Large intestine (tissue), 3 donors: ENCODE data around the gene MALL. TPM values are rescaled to one million over a fixed set of nuclear protein-coding genes. Genes with fewer than 3 reads are reported as not detected.
"Not testable (repeated sequence)": the region's sequence is repeated elsewhere in the genome, so short reads cannot be mapped to it uniquely, and the experiment has no call there.

Experiments
- DNase-seq, 2 donors: peaks; one replicate each; pipeline versions ENCODE4 v3.0.0 to v3.0.0-alpha.2; 2013
- H3K27ac ChIP-seq: one replicate; pipeline ENCODE4 v1.5.1; 2013; ENCODE audit warnings: low read length
- H3K27me3 ChIP-seq: 2 replicates; pipeline ENCODE4 v1.6.1; 2013; ENCODE audit warnings: low read length; ENCODE audit not compliant: control insufficient read depth, insufficient read depth
- H3K36me3 ChIP-seq: 2 replicates; pipeline ENCODE4 v1.6.1; 2013; ENCODE audit warnings: low read length; ENCODE audit not compliant: control insufficient read depth, insufficient read depth
- H3K4me1 ChIP-seq: one replicate; pipeline ENCODE4 v1.6.1; 2013; ENCODE audit warnings: low read length; ENCODE audit not compliant: control insufficient read depth, insufficient read depth
- H3K4me3 ChIP-seq: one replicate; pipeline ENCODE4 v1.5.1; 2013; ENCODE audit warnings: low read length
- H3K9me3 ChIP-seq: one replicate; pipeline ENCODE4 v1.6.1; 2013; ENCODE audit warnings: mild to moderate bottlenecking, low read depth, low read length, moderate library complexity; ENCODE audit not compliant: control insufficient read depth
- WGBS: methylation state at CpG from one replicate; pipeline ENCODE4 v1.1.5; 2013; ENCODE audit warnings: low lambda C conversion rate; ENCODE audit not compliant: insufficient coverage; 5-methylcytosine and 5-hydroxymethylcytosine counted together
- polyA plus RNA-seq: library from polyadenylated mRNA; unstranded; fragments of 120-200 nt; gene quantifications from one replicate; pipeline ENCODE4 v1.2.1, GENCODE V29; 2013

MALL gene
- polyA plus RNA-seq, 1 donor = 147 TPM

GRCh38 chr2:110121592-110121991, 6.0 kb upstream of the MALL start:
- no peak overlapping the region for H3K4me3 ChIP-seq
- H3K9me3 ChIP-seq = no peaks in the 10 kb centered on the region
- WGBS = no CpG with 5 or more reads among the region's 3 CpGs
- H3K4me1 ChIP-seq = peaks cover 24% of the 10 kb centered on the region
- H3K36me3 ChIP-seq = no peaks in the 10 kb centered on the region
- DNase-seq = no peak
- no peak overlapping the region for H3K27ac ChIP-seq
- H3K27me3 ChIP-seq = peaks cover 4% of the 10 kb centered on the region

GRCh38 chr2:110121052-110121334, 5.4 kb upstream of the MALL start:
- H3K4me1 ChIP-seq = peaks cover 30% of the 10 kb centered on the region
- no peaks in the 10 kb centered on the region for H3K36me3 ChIP-seq
- H3K4me3 ChIP-seq = no peak overlapping the region
- no peak overlapping the region for H3K27ac ChIP-seq
- DNase-seq = no peak
- H3K27me3 ChIP-seq = peaks cover 9% of the 10 kb centered on the region
- WGBS = 83% methylated on average over 1 of the region's 2 CpGs
- H3K9me3 ChIP-seq = no peaks in the 10 kb centered on the region

- peak in 1 of 2 donors; percentile 73 for DNase-seq
Measured at GRCh38 chr2:110120171-110121051, 4.8 kb upstream of the MALL start.

DNA sequence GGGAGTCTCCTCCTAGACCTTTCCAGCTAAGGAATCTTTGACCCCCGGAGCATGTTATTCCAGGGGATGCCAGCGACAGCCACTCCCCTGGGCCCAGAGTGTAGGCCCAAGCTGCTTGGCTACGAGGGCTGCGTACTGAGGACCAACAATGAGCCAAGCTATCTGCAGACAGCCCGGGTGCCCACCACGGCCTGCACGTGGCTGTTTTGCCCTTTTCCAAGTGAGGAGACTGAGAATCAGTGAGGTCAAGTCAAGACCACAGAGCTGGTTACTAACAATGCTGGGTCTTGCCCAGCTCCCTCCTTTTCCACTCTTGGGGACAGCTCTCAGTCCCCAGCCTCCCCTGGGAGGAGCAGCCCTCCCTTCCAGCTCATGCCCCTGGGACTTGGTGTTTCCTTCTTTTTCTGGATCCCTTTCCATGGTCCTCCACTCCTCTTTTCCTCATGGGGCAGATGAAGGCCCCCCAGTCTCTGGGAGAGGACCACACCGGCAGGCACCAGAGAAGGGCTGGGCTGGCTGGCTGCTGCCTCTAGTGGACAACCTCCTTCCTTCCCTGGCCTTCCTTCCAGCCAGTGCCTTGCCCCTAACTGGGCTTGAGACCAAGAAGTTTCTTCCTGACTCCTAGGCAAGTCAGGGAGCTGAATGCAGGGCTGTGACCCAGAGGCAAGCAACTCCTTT, 550 bp upstream of the MALL start:
- Histone ChIP-seq H3K27ac (peak overlapping the region; percentile 99), H3K27me3 (peaks cover 16% of the 10 kb centered on the region)
- WGBS = no CpG with 5 or more reads among the region's 8 CpGs

More at GRCh38 chr2:110120171-110121051, 4.8 kb upstream of the MALL start:
- H3K27me3 ChIP-seq = peaks cover 13% of the 10 kb centered on the region
- H3K9me3 ChIP-seq = peaks cover 2% of the 10 kb centered on the region
- peaks cover 32% of the 10 kb centered on the region for H3K4me1 ChIP-seq
- no peak overlapping the region for H3K4me3 ChIP-seq
- no CpG with 5 or more reads among the region's 11 CpGs for WGBS
- no peaks in the 10 kb centered on the region for H3K36me3 ChIP-seq
- H3K27ac ChIP-seq = no peak overlapping the region

DNA sequence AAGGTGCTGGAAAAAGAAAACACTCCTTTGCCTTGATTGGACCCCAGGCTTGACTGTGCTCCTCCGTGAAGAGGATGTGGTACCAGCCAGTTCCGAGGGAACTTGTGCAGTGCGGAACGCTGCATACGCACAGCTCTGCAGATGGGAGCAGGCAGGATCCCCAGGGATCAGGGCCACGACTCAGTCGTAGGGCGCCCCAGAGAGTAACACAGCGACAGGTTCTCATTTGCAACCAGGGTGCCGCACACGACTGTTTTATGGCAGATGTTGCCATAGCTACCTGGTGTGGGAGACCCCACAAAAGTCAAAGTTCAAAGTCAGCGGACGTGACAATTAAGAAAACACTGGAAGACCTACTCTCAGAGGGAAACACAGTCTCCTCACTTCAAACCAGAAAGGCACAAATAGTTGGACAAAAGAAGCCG, 779 bp downstream of the MALL start:
- no CpG with 5 or more reads among the region's 14 CpGs for WGBS
- Histone ChIP-seq H3K27me3 (peaks cover 16% of the 10 kb centered on the region), H3K27ac (peak overlapping the region; percentile 99), H3K36me3 (no peaks in the 10 kb centered on the region), H3K4me1 (peaks cover 31% of the 10 kb centered on the region), H3K9me3 (peaks cover 2% of the 10 kb centered on the region), H3K4me3 (peak overlapping the region; percentile 94)
- peak; percentile 81 to 93 for DNase-seq

More for the DNA sequence above, 550 bp upstream of the MALL start:
- Histone ChIP-seq H3K4me1 (peaks cover 40% of the 10 kb centered on the region), H3K9me3 (peaks cover 2% of the 10 kb centered on the region), H3K4me3 (peak overlapping the region; percentile 94), H3K36me3 (no peaks in the 10 kb centered on the region)
- peak; percentile 57 to 73 for DNase-seq

GRCh38 chr2:110113961-110114591, 1.5 kb downstream of the MALL start:
- Histone ChIP-seq H3K27ac (peak overlapping the region; percentile 99), H3K4me3 (peak overlapping the region; percentile 94), H3K4me1 (peaks cover 24% of the 10 kb centered on the region), H3K9me3 (peaks cover 2% of the 10 kb centered on the region), H3K36me3 (no peaks in the 10 kb centered on the region), H3K27me3 (peaks cover 16% of the 10 kb centered on the region)
- WGBS = no CpG with 5 or more reads among the region's 8 CpGs
- DNase-seq = peak; percentile 85 to 88

GRCh38 chr2:110108291-110108690, 7.3 kb downstream of the MALL start:
- H3K27ac ChIP-seq = peak overlapping the region; percentile 91
- not testable (repeated sequence) for DNase-seq, H3K27me3 ChIP-seq, H3K9me3 ChIP-seq, H3K4me3 ChIP-seq
- peaks cover 52% of the 10 kb centered on the region for H3K4me1 ChIP-seq
- peaks cover 11% of the 10 kb centered on the region for H3K36me3 ChIP-seq
- 43% methylated on average over 2 of the region's 2 CpGs for WGBS

- peaks cover 11% of the 10 kb centered on the region for H3K36me3 ChIP-seq
- peaks cover 61% of the 10 kb centered on the region for H3K4me1 ChIP-seq
- peak; percentile 85 to 93 for DNase-seq
- H3K27me3 ChIP-seq = no peaks in the 10 kb centered on the region
- no peaks in the 10 kb centered on the region for H3K9me3 ChIP-seq
- WGBS = no CpG with 5 or more reads among the region's 3 CpGs
- no peak overlapping the region for H3K4me3 ChIP-seq
- peak overlapping the region; percentile 91 for H3K27ac ChIP-seq
Measured at GRCh38 chr2:110107092-110108079, 8.2 kb downstream of the MALL start.

DNA sequence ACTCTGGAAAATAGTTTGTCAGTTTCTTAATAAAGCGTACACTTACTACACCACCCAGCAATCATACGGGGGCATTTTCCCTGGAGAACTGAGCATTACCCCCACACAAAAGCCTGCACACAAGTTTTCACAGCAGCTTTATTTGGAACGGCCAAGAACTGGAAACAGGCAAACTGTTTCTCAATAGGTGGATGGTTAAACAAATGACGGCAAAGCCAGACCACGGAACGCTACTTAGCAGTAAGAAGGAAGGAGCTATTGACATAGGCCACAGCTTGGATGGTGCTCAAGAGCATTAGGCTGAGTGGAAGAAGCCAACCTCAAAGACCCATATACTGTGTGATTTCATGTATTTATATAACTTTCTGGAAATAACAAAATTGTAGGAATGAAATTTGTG, 9.0 kb downstream of the MALL start:
- Histone ChIP-seq H3K27me3 (no peaks in the 10 kb centered on the region), H3K4me3 (no peak overlapping the region), H3K36me3 (peaks cover 11% of the 10 kb centered on the region), H3K4me1 (peaks cover 68% of the 10 kb centered on the region), H3K9me3 (no peaks in the 10 kb centered on the region), H3K27ac (peak overlapping the region; percentile 91)
- peak in 1 of 2 donors; percentile 46 for DNase-seq
- 27% methylated on average over 2 of the region's 6 CpGs for WGBS
